IPS-20b (cell line): Measurements from ENCODE around the gene MCF2L.

Experiments
- H3K27ac ChIP-seq: one replicate; pipeline ENCODE4 v1.5.1; 2013; ENCODE audit warnings: low read length
- H3K27me3 ChIP-seq: 2 replicates; pipeline ENCODE4 v1.6.1; 2013; ENCODE audit warnings: mild to moderate bottlenecking, low read length, inconsistent platforms; ENCODE audit not compliant: insufficient read depth
- H3K36me3 ChIP-seq: 2 replicates; pipeline ENCODE4 v1.6.1; 2013; ENCODE audit warnings: low read depth, mild to moderate bottlenecking, inconsistent platforms, low read length, moderate library complexity; ENCODE audit not compliant: insufficient read depth
- H3K4me1 ChIP-seq: 2 replicates; pipeline ENCODE4 v1.6.1; 2013; ENCODE audit warnings: mild to moderate bottlenecking, control low read depth, inconsistent platforms, low read length, moderate library complexity; ENCODE audit not compliant: insufficient read depth
- H3K4me3 ChIP-seq: 2 replicates; pipeline ENCODE4 v1.5.1; 2013; ENCODE audit warnings: mild to moderate bottlenecking, low read length, inconsistent platforms
- H3K9ac ChIP-seq: 2 replicates; pipeline ENCODE4 v1.6.1; 2013; ENCODE audit warnings: low read depth, mild to moderate bottlenecking, inconsistent platforms, low read length, moderate library complexity
- H3K9me3 ChIP-seq: 2 replicates; pipeline ENCODE4 v1.6.1; 2013; ENCODE audit warnings: mild to moderate bottlenecking, low read depth, low read length, inconsistent platforms; ENCODE audit not compliant: insufficient read depth

Gene MCF2L

DNA sequence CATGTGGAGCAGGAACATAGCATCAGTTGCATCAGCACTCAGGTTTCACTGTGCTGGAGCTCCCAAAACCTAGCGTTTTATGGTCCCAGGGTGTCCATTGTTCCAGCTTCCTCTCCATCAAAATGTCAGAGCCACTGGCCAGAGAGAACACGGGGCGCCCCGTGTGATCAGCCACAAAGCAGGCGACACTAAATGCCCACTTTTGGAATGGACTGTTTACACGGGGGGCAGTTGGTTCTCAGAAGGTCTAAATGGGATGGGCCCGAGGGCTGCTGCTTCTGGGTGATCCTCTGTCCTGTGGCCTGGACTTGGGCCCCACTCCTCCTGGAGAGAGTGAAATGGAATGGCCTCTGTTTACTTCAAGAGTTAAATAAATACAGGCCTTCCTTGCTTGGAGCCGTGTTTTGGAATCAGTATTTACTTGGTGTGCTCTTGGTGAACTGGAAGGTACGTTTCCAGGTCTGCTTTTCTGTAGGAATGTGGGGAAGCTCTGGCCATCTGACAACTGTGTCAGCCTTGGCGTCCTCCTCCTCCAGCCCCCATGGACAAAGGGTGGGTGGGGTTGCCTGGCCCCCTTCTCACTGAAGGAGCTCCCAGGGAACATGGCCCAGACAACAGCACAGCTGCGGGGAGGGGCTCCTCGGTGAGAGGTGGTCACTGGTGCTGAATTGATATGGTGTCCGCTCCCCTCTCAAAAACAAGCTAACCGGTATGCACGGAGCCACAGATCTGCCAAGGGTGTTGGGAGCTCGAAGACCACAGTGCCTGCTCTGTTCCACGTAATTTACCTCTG is 16.1 kb upstream of the MCF2L start:
- Histone ChIP-seq H3K4me3 (no peak overlapping the region), H3K4me1 (peaks cover 6% of the 10 kb centered on the region; the same call in 1 of the 2 replicates), H3K9ac (no peak overlapping the region), H3K27ac (no peak overlapping the region), H3K36me3 (no peaks in the 10 kb centered on the region), H3K27me3 (peaks cover under 1% of the 10 kb centered on the region; the same call in 1 of the 2 replicates), H3K9me3 (no peaks in the 10 kb centered on the region)

GRCh38 chr13:112953591-112954487 is 15.2 kb upstream of the MCF2L start:
- H3K36me3 ChIP-seq, result no peaks in the 10 kb centered on the region
- no peak overlapping the region for H3K4me3 ChIP-seq
- H3K9ac ChIP-seq, result no peak overlapping the region
- H3K27me3 ChIP-seq, result peaks cover 8% of the 10 kb centered on the region; the same call in 1 of the 2 replicates
- no peaks in the 10 kb centered on the region for H3K9me3 ChIP-seq
- peaks cover 6% of the 10 kb centered on the region; the same call in 1 of the 2 replicates for H3K4me1 ChIP-seq
- no peak overlapping the region for H3K27ac ChIP-seq

DNA sequence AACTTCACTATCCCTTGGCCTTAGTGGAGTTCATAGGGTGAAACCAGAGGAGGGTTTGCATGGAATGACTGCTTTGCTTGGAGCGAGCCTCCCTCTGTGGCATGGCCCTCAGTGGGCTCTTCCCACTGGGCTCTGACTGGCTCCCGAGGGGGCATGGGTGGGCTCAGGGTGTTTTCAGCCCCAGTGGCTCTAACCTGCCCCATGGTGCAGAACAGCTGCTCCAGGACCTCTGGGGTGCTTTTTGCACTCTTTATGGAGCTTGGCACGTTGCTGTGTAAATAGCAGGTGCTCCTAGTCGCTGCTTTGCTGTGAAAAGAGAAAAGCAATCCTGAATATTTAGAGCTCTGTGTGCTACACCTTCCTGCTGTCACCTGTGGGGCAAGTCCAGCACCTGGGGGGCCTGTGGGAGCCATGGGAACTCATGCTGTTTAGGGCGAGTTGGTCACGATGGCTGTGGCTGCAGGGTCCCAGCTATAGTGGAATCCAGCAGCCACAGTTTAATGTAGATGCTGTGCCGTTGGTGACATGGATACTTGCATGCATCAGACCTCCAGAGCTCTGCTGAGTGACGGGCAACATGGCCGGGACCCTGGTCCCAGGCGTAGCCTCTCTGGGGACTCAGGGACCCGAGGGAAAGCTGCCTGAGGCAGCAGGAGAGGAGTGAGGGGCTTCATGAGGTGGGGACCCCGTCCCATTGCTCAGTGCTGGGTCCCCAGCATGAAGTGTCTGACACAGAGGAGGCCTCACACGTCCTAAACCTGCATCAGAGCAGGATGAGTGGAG is 14.3 kb upstream of the MCF2L start:
- Histone ChIP-seq H3K9ac (no peak overlapping the region), H3K4me3 (no peak overlapping the region), H3K9me3 (no peaks in the 10 kb centered on the region), H3K36me3 (no peaks in the 10 kb centered on the region), H3K27me3 (peaks cover 8% of the 10 kb centered on the region; the same call in 1 of the 2 replicates), H3K4me1 (peaks cover 6% of the 10 kb centered on the region; the same call in 1 of the 2 replicates), H3K27ac (no peak overlapping the region)

GRCh38 chr13:112955271-112955937 is 13.6 kb upstream of the MCF2L start:
- H3K9ac ChIP-seq, result no peak overlapping the region
- peaks cover 6% of the 10 kb centered on the region; the same call in 1 of the 2 replicates for H3K4me1 ChIP-seq
- no peaks in the 10 kb centered on the region for H3K9me3 ChIP-seq
- peaks cover 8% of the 10 kb centered on the region; the same call in 1 of the 2 replicates for H3K27me3 ChIP-seq
- H3K27ac ChIP-seq, result no peak overlapping the region
- H3K4me3 ChIP-seq, result no peak overlapping the region
- H3K36me3 ChIP-seq, result no peaks in the 10 kb centered on the region

DNA sequence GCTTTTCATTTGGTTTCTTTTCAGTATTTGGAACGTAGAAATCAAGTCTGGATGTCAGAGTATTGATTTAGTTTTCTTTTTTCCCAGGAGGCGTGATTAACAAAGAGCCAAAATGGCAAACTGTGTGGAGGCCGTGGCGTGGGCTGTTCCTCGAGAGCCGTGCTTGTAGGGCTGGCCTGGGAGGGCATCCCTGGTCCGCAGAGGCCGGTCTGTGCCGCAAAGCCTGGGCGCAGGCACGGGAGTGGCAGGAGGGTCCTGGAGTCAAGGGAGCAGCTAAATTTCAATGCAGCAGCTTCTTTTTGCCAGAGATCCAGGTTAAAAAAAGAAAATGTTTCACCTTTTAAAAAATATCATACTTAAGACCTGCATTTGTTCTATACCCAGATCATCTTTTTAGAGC is 13.1 kb upstream of the MCF2L start:
- Histone ChIP-seq H3K27ac (no peak overlapping the region), H3K4me3 (no peak overlapping the region), H3K9me3 (no peaks in the 10 kb centered on the region), H3K36me3 (no peaks in the 10 kb centered on the region), H3K4me1 (peaks cover 6% of the 10 kb centered on the region; the same call in 1 of the 2 replicates), H3K9ac (no peak overlapping the region), H3K27me3 (peaks cover 8% of the 10 kb centered on the region; the same call in 1 of the 2 replicates)

DNA sequence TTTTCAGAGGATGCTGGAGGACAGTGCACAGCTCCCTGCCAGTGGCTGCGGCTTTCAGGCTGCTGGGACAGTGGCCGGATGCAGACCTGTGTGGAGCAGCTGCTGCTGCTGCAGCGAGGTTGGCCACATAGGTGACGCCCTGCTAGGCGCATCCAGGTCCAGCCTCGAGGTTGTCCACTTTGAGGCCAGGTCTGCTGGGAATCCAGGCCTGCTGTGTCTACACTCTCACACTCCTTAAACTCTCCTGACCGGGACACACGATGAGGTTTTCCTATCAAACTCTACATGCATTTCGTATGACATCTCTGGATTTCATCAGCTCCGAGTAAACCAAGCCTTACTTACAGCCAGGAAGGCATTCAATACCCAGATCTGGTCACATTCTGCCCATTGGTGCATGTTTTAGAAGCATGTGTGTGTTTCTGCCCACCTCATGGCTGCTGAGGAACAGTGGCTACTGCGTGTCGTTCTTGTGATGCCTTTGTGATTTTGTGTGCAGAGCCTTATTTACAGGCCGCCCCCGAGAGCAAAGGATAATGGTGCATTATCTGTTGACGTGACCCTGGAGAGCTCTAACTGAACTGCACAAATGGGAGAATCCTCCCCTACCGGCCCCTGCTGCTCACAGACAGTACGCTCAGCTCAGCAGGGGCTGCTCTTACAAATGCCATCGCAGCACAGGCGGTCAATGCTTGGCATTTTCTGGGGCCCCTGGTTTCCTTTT is 12.3 kb upstream of the MCF2L start:
- Histone ChIP-seq H3K36me3 (no peaks in the 10 kb centered on the region), H3K27me3 (peaks cover 8% of the 10 kb centered on the region; the same call in 1 of the 2 replicates), H3K4me1 (peaks cover 6% of the 10 kb centered on the region; the same call in 1 of the 2 replicates), H3K9me3 (no peaks in the 10 kb centered on the region), H3K4me3 (no peak overlapping the region), H3K27ac (no peak overlapping the region), H3K9ac (no peak overlapping the region)

DNA sequence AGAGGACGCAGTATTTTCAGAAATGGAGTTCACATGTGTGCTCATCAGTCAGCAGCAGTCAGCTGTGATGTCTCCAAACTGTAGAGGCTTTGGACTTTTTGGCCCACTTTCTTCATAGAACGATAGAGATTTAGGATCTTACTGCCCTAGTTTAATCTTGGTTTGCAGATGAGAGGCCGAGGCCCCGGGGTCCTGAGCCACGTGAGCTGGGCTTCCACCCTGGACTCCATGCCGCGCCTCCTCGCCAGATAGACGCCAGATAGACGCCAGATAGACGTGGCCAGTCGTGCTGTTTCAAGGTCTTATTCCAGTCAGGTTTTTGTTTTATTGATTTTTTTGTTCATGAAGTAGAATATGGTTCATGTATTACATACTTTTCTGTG is 11.7 kb upstream of the MCF2L start:
- no peak overlapping the region for H3K27ac ChIP-seq
- no peaks in the 10 kb centered on the region for H3K9me3 ChIP-seq
- H3K27me3 ChIP-seq, result peaks cover 8% of the 10 kb centered on the region; the same call in 1 of the 2 replicates
- peaks cover 6% of the 10 kb centered on the region; the same call in 1 of the 2 replicates for H3K4me1 ChIP-seq
- H3K9ac ChIP-seq, result no peak overlapping the region
- no peak overlapping the region for H3K4me3 ChIP-seq
- H3K36me3 ChIP-seq, result no peaks in the 10 kb centered on the region

- Histone ChIP-seq H3K9me3 (no peaks in the 10 kb centered on the region), H3K4me1 (peaks cover 6% of the 10 kb centered on the region; the same call in 1 of the 2 replicates), H3K9ac (no peak overlapping the region), H3K27ac (no peak overlapping the region), H3K27me3 (peaks cover 8% of the 10 kb centered on the region; the same call in 1 of the 2 replicates), H3K36me3 (no peaks in the 10 kb centered on the region), H3K4me3 (no peak overlapping the region)
These were observed 10.7 kb upstream of the MCF2L start for GRCh38 chr13:112958127-112958989.

DNA sequence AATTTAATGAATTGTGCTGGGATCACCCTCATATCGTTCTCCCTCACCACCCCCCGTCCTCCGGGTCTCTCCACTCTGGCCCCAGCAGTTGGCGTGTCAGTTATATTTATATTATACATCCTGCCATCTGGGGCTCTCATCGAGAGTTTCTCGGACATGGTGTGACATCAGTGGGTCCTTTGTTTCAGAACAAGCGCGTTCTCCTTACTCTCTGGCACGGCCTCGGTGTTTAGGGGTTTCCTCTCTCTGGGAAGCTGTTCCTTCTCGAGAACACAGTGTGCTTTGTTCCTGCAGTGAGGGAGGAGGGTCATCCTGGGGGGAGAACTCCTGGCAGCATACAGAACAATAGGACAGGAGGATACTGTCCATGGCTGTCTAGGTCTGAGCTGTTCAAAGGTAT is 9.8 kb upstream of the MCF2L start:
- peaks cover 6% of the 10 kb centered on the region; the same call in 1 of the 2 replicates for H3K4me1 ChIP-seq
- no peak overlapping the region for H3K9ac ChIP-seq
- H3K4me3 ChIP-seq, result no peak overlapping the region
- no peaks in the 10 kb centered on the region for H3K9me3 ChIP-seq
- H3K36me3 ChIP-seq, result no peaks in the 10 kb centered on the region
- H3K27ac ChIP-seq, result no peak overlapping the region
- H3K27me3 ChIP-seq, result peaks cover 8% of the 10 kb centered on the region; the same call in 1 of the 2 replicates
